GM21390 (cell line): ENCODE measurements around the gene PIAS1.

ENCODE experiments used
- ATAC-seq: cut with Tn5 transposase; IDR thresholded peaks from one replicate; pipeline ENCODE4 v1.9.1; 2021; ENCODE audit not compliant: unreplicated experiment

Gene PIAS1

GRCh38 chr15:68175526-68175925 lies 121.4 kb downstream of the PIAS1 start:
- ATAC-seq = no peak

GRCh38 chr15:68176601-68177000 lies 122.5 kb downstream of the PIAS1 start:
- no peak for ATAC-seq

GRCh38 chr15:68177742-68178141 lies 123.6 kb downstream of the PIAS1 start:
- ATAC-seq = no peak

- no peak for ATAC-seq
Measured at GRCh38 chr15:68183616-68184315, 129.7 kb downstream of the PIAS1 start.

GRCh38 chr15:68184616-68185480 lies 130.7 kb downstream of the PIAS1 start:
- no peak for ATAC-seq

- no peak for ATAC-seq
Measured at GRCh38 chr15:68186671-68187397, 132.7 kb downstream of the PIAS1 start.

GRCh38 chr15:68187559-68187958 lies 133.4 kb downstream of the PIAS1 start:
- no peak for ATAC-seq

- ATAC-seq = no peak
Measured at GRCh38 chr15:68188647-68189046, 134.5 kb downstream of the PIAS1 start.

- ATAC-seq = no peak
Measured at GRCh38 chr15:68190048-68190447, 135.9 kb downstream of the PIAS1 start.

GRCh38 chr15:68191555-68191954 lies 137.4 kb downstream of the PIAS1 start:
- no peak for ATAC-seq

- ATAC-seq = no peak
Measured at GRCh38 chr15:68192117-68192516, 138.0 kb downstream of the PIAS1 start.

- ATAC-seq = no peak
Measured at GRCh38 chr15:68192804-68193486, 138.8 kb downstream of the PIAS1 start.

- ATAC-seq = no peak
Measured at GRCh38 chr15:68195336-68196112, 141.4 kb downstream of the PIAS1 start.

- no peak for ATAC-seq
Measured at GRCh38 chr15:68196445-68197169, 142.5 kb downstream of the PIAS1 start.

GRCh38 chr15:68197170-68197492 lies 143.0 kb downstream of the PIAS1 start:
- ATAC-seq = no peak

- no peak for ATAC-seq
Measured at GRCh38 chr15:68197661-68198437, 143.7 kb downstream of the PIAS1 start.

- ATAC-seq = no peak
Measured at GRCh38 chr15:68199340-68199739, 145.2 kb downstream of the PIAS1 start.

- no peak for ATAC-seq
Measured at GRCh38 chr15:68200016-68200861, 146.1 kb downstream of the PIAS1 start.
